ENCODE results near the gene BMP8A.
"Not testable (repeated sequence)": the region's sequence is repeated elsewhere in the genome, so short reads cannot be mapped to it uniquely, and the experiment has no call there.

Gene BMP8A, protein sequence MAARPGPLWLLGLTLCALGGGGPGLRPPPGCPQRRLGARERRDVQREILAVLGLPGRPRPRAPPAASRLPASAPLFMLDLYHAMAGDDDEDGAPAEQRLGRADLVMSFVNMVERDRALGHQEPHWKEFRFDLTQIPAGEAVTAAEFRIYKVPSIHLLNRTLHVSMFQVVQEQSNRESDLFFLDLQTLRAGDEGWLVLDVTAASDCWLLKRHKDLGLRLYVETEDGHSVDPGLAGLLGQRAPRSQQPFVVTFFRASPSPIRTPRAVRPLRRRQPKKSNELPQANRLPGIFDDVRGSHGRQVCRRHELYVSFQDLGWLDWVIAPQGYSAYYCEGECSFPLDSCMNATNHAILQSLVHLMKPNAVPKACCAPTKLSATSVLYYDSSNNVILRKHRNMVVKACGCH

DNA sequence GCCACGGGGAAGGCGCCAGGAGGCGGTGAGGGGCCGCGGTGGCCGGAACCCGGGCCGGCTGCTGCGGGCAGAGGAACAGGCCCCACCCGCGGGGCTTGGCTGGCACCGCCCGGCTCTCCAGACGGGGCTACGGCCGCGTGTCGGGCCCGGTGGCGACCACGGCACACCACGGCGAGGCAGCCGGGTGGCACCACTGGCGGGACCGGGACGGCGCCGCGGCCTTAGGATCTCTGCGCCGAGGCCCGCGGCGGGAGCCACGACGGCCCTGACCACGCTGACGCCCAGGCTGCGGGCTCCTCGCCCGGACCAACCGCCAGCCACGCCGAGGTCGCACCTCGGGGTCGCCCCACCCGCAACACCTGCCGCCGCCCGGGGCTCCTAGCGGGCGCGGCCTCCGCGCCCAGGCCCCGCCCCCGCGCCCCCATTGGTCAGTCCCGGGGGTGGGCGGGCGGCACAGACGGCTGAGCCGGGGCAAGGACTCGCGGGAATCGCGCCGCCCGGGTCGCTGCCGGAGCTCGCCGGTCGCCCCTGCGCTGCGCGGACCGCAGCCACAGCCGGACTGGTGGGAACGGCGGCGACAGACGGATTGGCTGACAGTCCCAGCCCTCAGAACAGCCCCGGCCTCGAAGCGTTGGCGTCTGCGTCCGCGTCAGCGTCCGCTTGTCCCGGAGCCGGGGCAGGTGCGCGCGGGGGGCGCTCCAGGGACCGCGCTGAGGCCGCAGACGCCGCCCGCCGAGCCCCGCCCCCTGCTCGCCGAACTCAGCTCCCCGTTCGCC lies at the start of gene BMP8A:
BMP8A (plus strand) TSS at position 491 of the 776 bp plus-strand sequence. CDS start 356 bp downstream, outside the sequence.
- no peaks in the 10 kb centered on the region for H3K36me3 Mint-ChIP-seq
- peaks cover 2% of the 10 kb centered on the region for H3K4me1 Mint-ChIP-seq (ENCODE audit: low read depth)
- no peaks in the 10 kb centered on the region for H3K9me3 Mint-ChIP-seq (ENCODE audit: low read depth)
- H3K27me3 Mint-ChIP-seq = peaks cover 15% of the 10 kb centered on the region
- H3K4me3 Mint-ChIP-seq = peak within 1 kb of the TSS; percentile 69
- no peak within 1 kb of the TSS for H3K27ac Mint-ChIP-seq

GRCh38 chr1:39441797-39442196 lies 49.6 kb upstream of the BMP8A start:
- no peaks in the 10 kb centered on the region for H3K9me3 Mint-ChIP-seq (ENCODE audit: low read depth)
- no peaks in the 10 kb centered on the region for H3K4me1 Mint-ChIP-seq (ENCODE audit: low read depth)
- peaks cover 17% of the 10 kb centered on the region for H3K36me3 Mint-ChIP-seq
- H3K4me3 Mint-ChIP-seq = no peak overlapping the region
- peak overlapping the region; percentile 37 for H3K27ac Mint-ChIP-seq
- no peaks in the 10 kb centered on the region for H3K27me3 Mint-ChIP-seq

DNA sequence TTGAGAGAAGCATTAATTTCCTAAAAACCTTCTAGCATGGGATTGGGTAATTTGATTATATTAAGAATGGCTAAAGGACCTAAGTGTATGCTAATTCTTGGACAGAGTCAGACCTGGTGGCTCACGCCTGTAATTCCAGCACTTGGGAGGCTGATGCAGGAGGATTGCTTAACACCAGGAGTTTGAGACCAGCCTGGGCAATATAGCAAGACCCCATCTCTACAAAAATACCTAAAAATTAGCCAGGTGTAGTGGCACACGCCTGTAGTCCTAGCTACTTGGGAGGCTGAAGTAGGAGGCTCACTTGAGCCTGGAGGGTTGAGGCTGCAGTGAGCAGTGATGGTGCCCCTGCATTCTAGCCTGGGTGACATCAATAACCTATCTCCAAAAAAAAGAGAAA lies 45.9 kb upstream of the BMP8A start:
- Mint-ChIP-seq H3K4me1 (ENCODE audit: low read depth) (no peaks in the 10 kb centered on the region), H3K36me3 (peaks cover 19% of the 10 kb centered on the region), H3K4me3 (no peak overlapping the region), H3K27ac (no peak overlapping the region), H3K9me3 (ENCODE audit: low read depth) (no peaks in the 10 kb centered on the region), H3K27me3 (no peaks in the 10 kb centered on the region)

DNA sequence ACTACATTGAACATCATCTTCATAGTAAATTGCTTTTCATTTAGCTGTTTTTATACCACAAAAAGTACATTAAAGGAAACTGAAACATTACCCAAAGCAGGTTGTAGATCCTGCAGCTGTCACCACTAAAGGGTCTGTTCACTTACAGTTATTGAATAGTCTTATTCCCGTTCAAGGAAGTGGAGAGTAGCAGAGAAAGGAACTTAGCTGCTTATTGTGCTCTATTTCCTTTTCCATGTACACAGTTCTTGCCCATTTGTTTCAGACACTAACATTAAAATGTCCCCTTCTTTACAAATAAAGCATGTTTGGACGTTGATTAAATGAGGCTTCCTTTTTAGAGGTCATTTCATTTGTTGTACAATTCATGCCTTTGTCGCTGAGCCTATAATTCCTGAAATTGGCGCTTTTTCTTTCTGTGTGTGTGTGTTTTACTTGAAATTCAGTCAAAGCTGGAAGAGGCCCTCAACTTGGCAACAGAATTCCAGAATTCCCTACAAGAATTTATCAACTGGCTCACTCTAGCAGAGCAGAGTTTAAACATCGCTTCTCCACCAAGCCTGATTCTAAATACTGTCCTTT lies 44.4 kb upstream of the BMP8A start:
- Mint-ChIP-seq H3K4me3 (no peak overlapping the region), H3K9me3 (ENCODE audit: low read depth) (no peaks in the 10 kb centered on the region), H3K4me1 (ENCODE audit: low read depth) (no peaks in the 10 kb centered on the region), H3K36me3 (peaks cover 14% of the 10 kb centered on the region), H3K27me3 (no peaks in the 10 kb centered on the region), H3K27ac (peak overlapping the region; percentile 28)

DNA sequence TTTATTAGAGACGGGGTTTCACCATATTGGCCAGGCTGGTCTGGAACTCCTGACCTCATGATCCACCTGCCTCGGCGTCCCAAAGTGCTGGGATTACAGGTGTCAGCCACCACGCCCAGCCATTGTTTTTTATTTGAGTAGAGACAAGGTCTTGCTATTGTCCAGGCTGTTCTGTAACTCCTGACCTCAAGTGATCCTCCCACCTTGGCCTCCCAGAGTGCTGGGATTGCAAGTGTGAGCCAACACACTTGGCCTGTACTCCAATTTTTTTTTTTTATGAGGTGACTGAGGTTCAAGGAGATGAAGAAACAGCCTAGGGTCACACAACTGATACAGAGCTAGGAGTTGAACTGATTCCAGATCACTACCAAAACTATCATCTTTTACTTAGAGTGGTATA lies 41.4 kb upstream of the BMP8A start:
- not testable (repeated sequence) for H3K9me3 Mint-ChIP-seq (ENCODE audit: low read depth); H3K27me3 Mint-ChIP-seq; H3K4me3 Mint-ChIP-seq; H3K4me1 Mint-ChIP-seq (ENCODE audit: low read depth); H3K27ac Mint-ChIP-seq
- H3K36me3 Mint-ChIP-seq = peaks cover 17% of the 10 kb centered on the region

DNA sequence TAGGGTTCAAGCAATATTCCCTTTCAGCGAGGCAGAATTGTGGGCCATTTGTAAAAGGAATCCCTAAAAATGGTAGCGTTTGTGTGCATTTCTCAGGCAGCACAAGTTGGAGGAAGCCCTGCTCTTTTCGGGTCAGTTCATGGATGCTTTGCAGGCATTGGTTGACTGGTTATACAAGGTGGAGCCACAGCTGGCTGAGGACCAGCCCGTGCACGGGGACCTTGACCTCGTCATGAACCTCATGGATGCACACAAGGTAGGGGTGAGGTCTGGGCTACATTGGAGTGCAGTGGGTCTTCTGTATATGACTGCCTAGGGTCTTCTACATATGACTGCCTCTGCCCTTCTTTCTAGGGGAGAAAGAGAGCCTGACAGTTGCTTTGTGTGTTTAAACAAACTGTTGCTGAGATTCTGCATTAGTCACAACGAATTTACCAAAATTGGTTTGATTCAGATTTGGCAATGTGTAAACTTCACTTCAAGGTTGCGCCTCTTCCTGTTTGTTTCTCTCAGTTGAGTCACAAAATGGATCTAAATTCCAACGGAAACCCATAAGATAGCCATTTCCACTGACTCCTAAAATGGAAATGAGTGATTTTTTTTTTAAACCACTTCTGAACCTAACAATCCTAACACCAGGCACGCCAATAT lies 40.4 kb upstream of the BMP8A start:
- no peak overlapping the region for H3K27ac Mint-ChIP-seq
- no peaks in the 10 kb centered on the region for H3K9me3 Mint-ChIP-seq (ENCODE audit: low read depth)
- peaks cover 21% of the 10 kb centered on the region for H3K36me3 Mint-ChIP-seq
- no peaks in the 10 kb centered on the region for H3K4me1 Mint-ChIP-seq (ENCODE audit: low read depth)
- H3K4me3 Mint-ChIP-seq = no peak overlapping the region
- H3K27me3 Mint-ChIP-seq = no peaks in the 10 kb centered on the region

DNA sequence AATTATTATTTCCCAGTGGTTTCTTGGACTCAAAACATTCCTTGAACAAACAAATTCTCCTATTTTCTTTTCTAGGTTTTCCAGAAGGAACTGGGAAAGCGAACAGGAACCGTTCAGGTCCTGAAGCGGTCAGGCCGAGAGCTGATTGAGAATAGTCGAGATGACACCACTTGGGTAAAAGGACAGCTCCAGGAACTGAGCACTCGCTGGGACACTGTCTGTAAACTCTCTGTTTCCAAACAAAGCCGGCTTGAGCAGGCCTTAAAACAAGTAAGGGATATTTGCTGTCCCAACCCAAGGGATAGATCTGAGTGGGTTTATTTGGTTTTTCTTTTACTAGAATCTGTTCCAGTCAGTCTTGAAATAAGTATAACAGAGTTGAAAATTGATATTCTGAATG lies 39.4 kb upstream of the BMP8A start:
- no peak overlapping the region for H3K27ac Mint-ChIP-seq
- H3K9me3 Mint-ChIP-seq (ENCODE audit: low read depth) = no peaks in the 10 kb centered on the region
- no peaks in the 10 kb centered on the region for H3K27me3 Mint-ChIP-seq
- no peaks in the 10 kb centered on the region for H3K4me1 Mint-ChIP-seq (ENCODE audit: low read depth)
- no peak overlapping the region for H3K4me3 Mint-ChIP-seq
- peaks cover 23% of the 10 kb centered on the region for H3K36me3 Mint-ChIP-seq

GRCh38 chr1:39452540-39452939 lies 38.9 kb upstream of the BMP8A start:
- Mint-ChIP-seq H3K27me3 (no peaks in the 10 kb centered on the region), H3K27ac (no peak overlapping the region), H3K36me3 (peaks cover 20% of the 10 kb centered on the region), H3K9me3 (ENCODE audit: low read depth) (no peaks in the 10 kb centered on the region), H3K4me3 (no peak overlapping the region), H3K4me1 (ENCODE audit: low read depth) (no peaks in the 10 kb centered on the region)

GRCh38 chr1:39453603-39454002 lies 37.8 kb upstream of the BMP8A start:
- Mint-ChIP-seq H3K36me3 (peaks cover 17% of the 10 kb centered on the region), H3K27me3 (no peaks in the 10 kb centered on the region), H3K4me1 (ENCODE audit: low read depth) (no peaks in the 10 kb centered on the region), H3K9me3 (ENCODE audit: low read depth) (no peaks in the 10 kb centered on the region), H3K4me3 (no peak overlapping the region), H3K27ac (no peak overlapping the region)

DNA sequence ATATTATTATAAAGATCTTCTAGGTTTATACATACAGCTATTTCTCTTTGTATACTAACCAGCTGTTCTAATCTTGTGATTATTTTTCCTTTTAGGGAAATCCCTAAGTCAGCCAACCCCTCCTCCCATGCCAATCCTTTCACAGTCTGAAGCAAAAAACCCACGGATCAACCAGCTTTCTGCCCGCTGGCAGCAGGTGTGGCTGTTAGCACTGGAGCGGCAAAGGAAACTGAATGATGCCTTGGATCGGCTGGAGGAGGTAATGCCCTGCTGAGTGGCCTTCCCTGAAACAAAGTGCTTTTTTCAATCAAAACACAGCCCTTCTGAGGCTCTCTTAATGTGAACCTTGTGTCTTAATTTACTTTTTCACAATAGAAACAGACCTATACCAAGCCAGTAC lies 32.4 kb upstream of the BMP8A start:
- no peak overlapping the region for H3K27ac Mint-ChIP-seq
- H3K4me1 Mint-ChIP-seq (ENCODE audit: low read depth) = no peaks in the 10 kb centered on the region
- H3K9me3 Mint-ChIP-seq (ENCODE audit: low read depth) = no peaks in the 10 kb centered on the region
- no peak overlapping the region for H3K4me3 Mint-ChIP-seq
- H3K27me3 Mint-ChIP-seq = no peaks in the 10 kb centered on the region
- H3K36me3 Mint-ChIP-seq = peaks cover 21% of the 10 kb centered on the region

DNA sequence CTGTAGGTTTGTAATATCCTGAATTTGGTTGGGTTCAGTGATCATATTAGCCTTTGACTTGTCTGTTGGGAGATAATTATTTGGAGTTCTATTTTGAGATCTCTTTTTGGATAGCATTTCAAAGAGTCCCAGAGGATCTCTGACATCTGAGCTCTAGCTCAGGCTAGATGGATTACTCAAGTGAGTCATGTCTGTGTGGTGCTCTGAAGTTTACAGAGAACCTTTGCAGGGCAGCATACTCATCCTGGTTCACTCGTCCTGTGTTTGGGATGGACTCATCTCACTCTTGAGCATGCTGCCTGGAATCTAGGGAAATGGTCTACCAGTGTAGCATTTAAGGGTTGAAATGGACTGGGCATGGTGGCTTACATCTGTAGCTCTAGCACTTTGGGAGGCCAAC lies 29.4 kb upstream of the BMP8A start:
- no peaks in the 10 kb centered on the region for H3K27me3 Mint-ChIP-seq
- peaks cover 8% of the 10 kb centered on the region for H3K4me1 Mint-ChIP-seq (ENCODE audit: low read depth)
- H3K9me3 Mint-ChIP-seq (ENCODE audit: low read depth) = no peaks in the 10 kb centered on the region
- peaks cover 13% of the 10 kb centered on the region for H3K36me3 Mint-ChIP-seq
- H3K4me3 Mint-ChIP-seq = no peak overlapping the region
- no peak overlapping the region for H3K27ac Mint-ChIP-seq

GRCh38 chr1:39466413-39467107 lies 24.9 kb upstream of the BMP8A start:
- H3K4me3 Mint-ChIP-seq = no peak overlapping the region
- peaks cover 8% of the 10 kb centered on the region for H3K4me1 Mint-ChIP-seq (ENCODE audit: low read depth)
- H3K27ac Mint-ChIP-seq = no peak overlapping the region
- H3K27me3 Mint-ChIP-seq = no peaks in the 10 kb centered on the region
- no peaks in the 10 kb centered on the region for H3K9me3 Mint-ChIP-seq (ENCODE audit: low read depth)
- peaks cover 11% of the 10 kb centered on the region for H3K36me3 Mint-ChIP-seq

GRCh38 chr1:39467108-39467720 lies 24.2 kb upstream of the BMP8A start:
- H3K36me3 Mint-ChIP-seq; H3K27ac Mint-ChIP-seq; H3K9me3 Mint-ChIP-seq (ENCODE audit: low read depth): not testable (repeated sequence)

DNA sequence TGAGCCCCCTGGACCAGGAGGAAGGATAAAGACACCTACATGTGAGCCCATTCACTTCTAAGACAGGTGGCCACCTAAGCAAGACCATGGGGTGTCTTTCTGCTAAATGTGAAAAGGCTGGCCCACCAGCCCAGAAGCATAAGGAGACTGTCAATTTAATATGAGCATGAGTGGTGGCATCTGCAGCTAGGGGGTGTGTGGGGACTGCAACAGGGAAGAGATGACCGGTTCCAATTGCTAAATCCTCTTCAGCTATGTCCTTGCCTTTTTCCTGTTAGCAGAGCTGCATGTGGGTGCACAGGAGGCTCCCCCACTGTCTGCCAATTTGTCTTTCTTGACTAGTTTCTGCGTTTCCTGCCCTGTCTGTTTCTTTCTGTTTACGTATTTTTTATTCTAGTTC lies 22.3 kb upstream of the BMP8A start:
- peaks cover 7% of the 10 kb centered on the region for H3K36me3 Mint-ChIP-seq
- no peaks in the 10 kb centered on the region for H3K27me3 Mint-ChIP-seq
- peaks cover 8% of the 10 kb centered on the region for H3K4me1 Mint-ChIP-seq (ENCODE audit: low read depth)
- no peak overlapping the region for H3K27ac Mint-ChIP-seq
- H3K9me3 Mint-ChIP-seq (ENCODE audit: low read depth) = no peaks in the 10 kb centered on the region
- no peak overlapping the region for H3K4me3 Mint-ChIP-seq

More at GRCh38 chr1:39467108-39467720, 24.2 kb upstream of the BMP8A start:
- H3K4me1 Mint-ChIP-seq (ENCODE audit: low read depth); H3K27me3 Mint-ChIP-seq; H3K4me3 Mint-ChIP-seq: not testable (repeated sequence)
